Stimulated activated CD4-positive, alpha-beta T cell treated with anti-CD3 and anti-CD28 coated beads, Interleukin-15, amount 100 ng/mL, for 48 hours (primary cell): Measurements from ENCODE around the gene NF1.

Experiments used
- DNase-seq, 2 donors: peaks; one replicate each; pipeline ENCODE4 v3.0.0-alpha.2; 2020; ENCODE audit warnings: low read depth in 2 of 2

NF1 gene

GRCh38 chr17:31198026-31198425, 103.2 kb downstream of the NF1 start:
- DNase-seq, result no peak

GRCh38 chr17:31198666-31199065, 103.9 kb downstream of the NF1 start:
- peak in 1 of 2 donors; percentile 2 for DNase-seq

GRCh38 chr17:31200287-31200686, 105.5 kb downstream of the NF1 start:
- no peak for DNase-seq

GRCh38 chr17:31202968-31203367, 108.2 kb downstream of the NF1 start:
- DNase-seq, result no peak

GRCh38 chr17:31211352-31212012, 116.7 kb downstream of the NF1 start:
- DNase-seq, result no peak

- no peak for DNase-seq
Observed at GRCh38 chr17:31216031-31216751, 121.4 kb downstream of the NF1 start.

GRCh38 chr17:31224366-31224765, 129.6 kb downstream of the NF1 start:
- DNase-seq, result no peak

GRCh38 chr17:31225831-31226230, 131.1 kb downstream of the NF1 start:
- no peak for DNase-seq

GRCh38 chr17:31226373-31226772, 131.6 kb downstream of the NF1 start:
- no peak for DNase-seq

- no peak for DNase-seq
Observed at GRCh38 chr17:31226950-31227349, 132.2 kb downstream of the NF1 start.

- no peak for DNase-seq
Observed at GRCh38 chr17:31231852-31232251, 137.1 kb downstream of the NF1 start.

- no peak for DNase-seq
Observed at GRCh38 chr17:31235110-31235509, 140.3 kb downstream of the NF1 start.

- DNase-seq, result no peak
Observed at GRCh38 chr17:31236137-31236536, 141.4 kb downstream of the NF1 start.

GRCh38 chr17:31236712-31237111, 141.9 kb downstream of the NF1 start:
- no peak for DNase-seq

- DNase-seq, result no peak
Observed at GRCh38 chr17:31241116-31241515, 146.3 kb downstream of the NF1 start.

GRCh38 chr17:31248986-31249834, 154.4 kb downstream of the NF1 start:
- no peak for DNase-seq

GRCh38 chr17:31249835-31250141, 155.0 kb downstream of the NF1 start:
- DNase-seq, result no peak

GRCh38 chr17:31250229-31250628, 155.5 kb downstream of the NF1 start:
- DNase-seq, result no peak

- DNase-seq, result no peak
Observed at GRCh38 chr17:31251105-31251969, 156.6 kb downstream of the NF1 start.

GRCh38 chr17:31251970-31252328, 157.2 kb downstream of the NF1 start:
- no peak for DNase-seq

- no peak for DNase-seq
Observed at GRCh38 chr17:31252741-31253140, 158.0 kb downstream of the NF1 start.

GRCh38 chr17:31254654-31255053, 159.9 kb downstream of the NF1 start:
- no peak for DNase-seq
